Measurements from ENCODE around the gene PACC1. TPM values are rescaled to one million over a fixed set of nuclear protein-coding genes. Genes with fewer than 3 reads are reported as not detected.

PACC1 gene
- total RNA-seq, 5 donors from 2014 or later (not counting 1 experiment from before 2014, with no cell fraction given), result 5.5 to 16.4 (median 11.1) TPM

- H3K4me3 Mint-ChIP-seq, result no peak overlapping the region
These were observed 15.7 kb upstream of the PACC1 start for GRCh38 chr1:212430416-212430815.

GRCh38 chr1:212428496-212428895 is 13.8 kb upstream of the PACC1 start:
- Mint-ChIP-seq H3K36me3 (no peaks in the 10 kb centered on the region), H3K9me3 (no peaks in the 10 kb centered on the region), H3K4me1 (peaks cover 9 to 17% (median 17%) of the 10 kb centered on the region in 3 donors), H3K27me3 (peaks cover 4 to 7% of the 10 kb centered on the region in 2 donors), H3K4me3 (no peak overlapping the region), H3K27ac (no peak overlapping the region)
- Histone ChIP-seq H3K4me3 (ENCODE audit: control insufficient read depth in 1 of 2, extremely low read depth in 1 of 2, low read length in 1 of 2) (no peak overlapping the region), H3K36me3 (ENCODE audit: control insufficient read depth in 2 of 2, extremely low read depth in 1 of 2, insufficient read depth in 1 of 2, low read length in 1 of 2) (no peaks in the 10 kb centered on the region), H3K27ac (ENCODE audit: low read length) (no peak overlapping the region), H3K9me3 (no peaks in the 10 kb centered on the region), H3K27me3 (replicated peaks in 1 of 2; ENCODE audit: control insufficient read depth in 2 of 2, extremely low read depth in 1 of 2, insufficient read depth in 2 of 2, low read length in 1 of 2) (no peaks in the 10 kb centered on the region), H3K4me1 (ENCODE audit: control insufficient read depth in 1 of 2, extremely low read depth in 1 of 2, insufficient read depth in 2 of 2, low read length in 2 of 2) (peaks cover 2 to 10% of the 10 kb centered on the region in 2 experiments)
- CTCF ChIA-PET, result no interaction called here
- DNase-seq (no peak), ATAC-seq (replicated peaks in 1 of 4) (no peak)
- POLR2A ChIA-PET, result no interaction called here
- WGBS (ENCODE audit: insufficient coverage), result 76% methylated on average over 2 of the region's 5 CpGs

More at GRCh38 chr1:212430416-212430815, 15.7 kb upstream of the PACC1 start:
- no peaks in the 10 kb centered on the region for H3K36me3 Mint-ChIP-seq
- CTCF ChIA-PET, result interaction anchor here (0.6 to 2.3 kb wide), 6 partner anchors 25 to 777 kb away, joined by 3 to 10 read pairs (median 4); partner anchors contain the start of genes DTL (in 1 of the 2) and INTS7 (in 1 of the 2)
- no peaks in the 10 kb centered on the region for H3K27me3 ChIP-seq (replicated peaks in 1 of 2; ENCODE audit: control insufficient read depth in 2 of 2, extremely low read depth in 1 of 2, insufficient read depth in 2 of 2, low read length in 1 of 2)
- H3K27ac Mint-ChIP-seq, result no peak overlapping the region
- POLR2A ChIA-PET, result interaction anchor here in 1 of 2 donors (0.8 kb wide), 1 partner anchor 262 kb away, joined by 3 read pairs; no protein-coding TSS in a partner anchor
- no peak for DNase-seq
- H3K9me3 Mint-ChIP-seq, result no peaks in the 10 kb centered on the region
- peaks cover 22 to 31% (median 28%) of the 10 kb centered on the region in 3 donors for H3K4me1 Mint-ChIP-seq
- no peak overlapping the region for H3K27ac ChIP-seq (ENCODE audit: low read length)
- no peak overlapping the region for H3K4me3 ChIP-seq (ENCODE audit: control insufficient read depth in 1 of 2, extremely low read depth in 1 of 2, low read length in 1 of 2)
- H3K9me3 ChIP-seq, result no peaks in the 10 kb centered on the region
- H3K27me3 Mint-ChIP-seq, result no peaks in the 10 kb centered on the region
- no peak for ATAC-seq (replicated peaks in 1 of 4)
- WGBS (ENCODE audit: insufficient coverage), result 88% methylated on average over 1 of the region's 2 CpGs
- H3K36me3 ChIP-seq (ENCODE audit: control insufficient read depth in 2 of 2, extremely low read depth in 1 of 2, insufficient read depth in 1 of 2, low read length in 1 of 2), result no peaks in the 10 kb centered on the region
- H3K4me1 ChIP-seq (ENCODE audit: control insufficient read depth in 1 of 2, extremely low read depth in 1 of 2, insufficient read depth in 2 of 2, low read length in 2 of 2), result peaks cover 2 to 19% of the 10 kb centered on the region in 2 experiments

- H3K9me3 Mint-ChIP-seq, result no peaks in the 10 kb centered on the region
- DNase-seq (no peak), ATAC-seq (replicated peaks in 1 of 4) (no peak)
- no peak overlapping the region for H3K4me3 ChIP-seq (ENCODE audit: control insufficient read depth in 1 of 2, extremely low read depth in 1 of 2, low read length in 1 of 2)
- no peak overlapping the region for H3K27ac Mint-ChIP-seq
- H3K4me1 ChIP-seq (ENCODE audit: control insufficient read depth in 1 of 2, extremely low read depth in 1 of 2, insufficient read depth in 2 of 2, low read length in 2 of 2), result no peaks in the 10 kb centered on the region
- peaks cover 6 to 9% of the 10 kb centered on the region in 2 donors for H3K27me3 Mint-ChIP-seq
- no peaks in the 10 kb centered on the region for H3K27me3 ChIP-seq (replicated peaks in 1 of 2; ENCODE audit: control insufficient read depth in 2 of 2, extremely low read depth in 1 of 2, insufficient read depth in 2 of 2, low read length in 1 of 2)
- CTCF ChIA-PET, result interaction anchor here in 1 of 2 donors (0.8 kb wide), 1 partner anchor 29 kb away, joined by 3 read pairs; no protein-coding TSS in a partner anchor
- H3K27ac ChIP-seq (ENCODE audit: low read length), result no peak overlapping the region
- POLR2A ChIA-PET, result no interaction called here
- no peaks in the 10 kb centered on the region for H3K36me3 Mint-ChIP-seq
- no peaks in the 10 kb centered on the region for H3K36me3 ChIP-seq (ENCODE audit: control insufficient read depth in 2 of 2, extremely low read depth in 1 of 2, insufficient read depth in 1 of 2, low read length in 1 of 2)
- WGBS (ENCODE audit: insufficient coverage), result no CpG with 5 or more reads among the region's 3 CpGs
- no peak overlapping the region for H3K4me3 Mint-ChIP-seq
- no peaks in the 10 kb centered on the region for H3K9me3 ChIP-seq
- no peaks in the 10 kb centered on the region for H3K4me1 Mint-ChIP-seq
These were observed 9.2 kb upstream of the PACC1 start for GRCh38 chr1:212423879-212424278.

GRCh38 chr1:212421165-212421564 is 6.5 kb upstream of the PACC1 start:
- ChIA-PET POLR2A (no interaction called here), CTCF (no interaction called here)
- no peaks in the 10 kb centered on the region for H3K36me3 Mint-ChIP-seq
- H3K27ac Mint-ChIP-seq, result no peak overlapping the region
- DNase-seq (no peak), ATAC-seq (replicated peaks in 1 of 4) (no peak)
- H3K36me3 ChIP-seq (ENCODE audit: control insufficient read depth in 2 of 2, extremely low read depth in 1 of 2, insufficient read depth in 1 of 2, low read length in 1 of 2), result no peaks in the 10 kb centered on the region
- no peaks in the 10 kb centered on the region for H3K9me3 ChIP-seq
- H3K4me1 Mint-ChIP-seq, result no peaks in the 10 kb centered on the region
- no peak overlapping the region for H3K4me3 Mint-ChIP-seq
- no peak overlapping the region for H3K27ac ChIP-seq (ENCODE audit: low read length)
- H3K27me3 ChIP-seq (replicated peaks in 1 of 2; ENCODE audit: control insufficient read depth in 2 of 2, extremely low read depth in 1 of 2, insufficient read depth in 2 of 2, low read length in 1 of 2), result no peaks in the 10 kb centered on the region
- no peaks in the 10 kb centered on the region for H3K9me3 Mint-ChIP-seq
- no peak overlapping the region for H3K4me3 ChIP-seq (ENCODE audit: control insufficient read depth in 1 of 2, extremely low read depth in 1 of 2, low read length in 1 of 2)
- H3K4me1 ChIP-seq (ENCODE audit: control insufficient read depth in 1 of 2, extremely low read depth in 1 of 2, insufficient read depth in 2 of 2, low read length in 2 of 2), result no peaks in the 10 kb centered on the region
- no CpG with 5 or more reads among the region's 2 CpGs for WGBS (ENCODE audit: insufficient coverage)
- H3K27me3 Mint-ChIP-seq, result peaks cover 6 to 9% of the 10 kb centered on the region in 2 donors

- H3K9me3 ChIP-seq, result no peaks in the 10 kb centered on the region
- Mint-ChIP-seq H3K4me1 (peaks cover 30 to 41% (median 40%) of the 10 kb centered on the region in 3 donors), H3K4me3 (peak overlapping the region; percentile 99), H3K9me3 (no peaks in the 10 kb centered on the region), H3K36me3 (peaks cover 19% of the 10 kb centered on the region), H3K27me3 (no peaks in the 10 kb centered on the region), H3K27ac (peak overlapping the region; percentile 89 to 93)
- H3K27ac ChIP-seq (ENCODE audit: low read length), result peak overlapping the region; percentile 45
- peaks cover 3 to 8% of the 10 kb centered on the region in 2 donors for H3K36me3 ChIP-seq (ENCODE audit: control insufficient read depth in 2 of 2, extremely low read depth in 1 of 2, insufficient read depth in 1 of 2, low read length in 1 of 2)
- ATAC-seq (replicated peaks in 1 of 4) (no peak), DNase-seq (peak in 2 of 35 experiments; percentile 3 to 12)
- H3K4me3 ChIP-seq (ENCODE audit: control insufficient read depth in 1 of 2, extremely low read depth in 1 of 2, low read length in 1 of 2), result peak overlapping the region in 1 of 2 donors; percentile 77
- H3K4me1 ChIP-seq (ENCODE audit: control insufficient read depth in 1 of 2, extremely low read depth in 1 of 2, insufficient read depth in 2 of 2, low read length in 2 of 2), result peaks cover 0 to 31% of the 10 kb centered on the region in 2 experiments
- ChIA-PET POLR2A (interaction anchor here in 1 of 2 donors (0.6 kb wide), 1 partner anchor 20 kb away, joined by 6 read pairs; no protein-coding TSS in a partner anchor), CTCF (interaction anchor here in 1 of 2 donors (1.0 kb wide), 2 partner anchors 41 to 380 kb away, joined by 4 to 7 read pairs; partner anchors contain the start of genes DTL and INTS7)
- H3K27me3 ChIP-seq (replicated peaks in 1 of 2; ENCODE audit: control insufficient read depth in 2 of 2, extremely low read depth in 1 of 2, insufficient read depth in 2 of 2, low read length in 1 of 2), result no peaks in the 10 kb centered on the region
- 69% methylated on average over 6 of the region's 13 CpGs for WGBS (ENCODE audit: insufficient coverage)
These were observed 588 bp upstream of the PACC1 start for GRCh38 chr1:212415107-212415841.

GRCh38 chr1:212413902-212414327 is 771 bp downstream of the PACC1 start:
- POLR2A ChIA-PET, result no interaction called here
- H3K27me3 Mint-ChIP-seq, result no peaks in the 10 kb centered on the region
- ATAC-seq (replicated peaks in 1 of 4), result no peak

More at GRCh38 chr1:212413902-212414327, 771 bp downstream of the PACC1 start:
- DNase-seq, result peak in 2 of 35 experiments; percentile 7 to 35
- peak overlapping the region; percentile 77 to 90 for H3K4me3 ChIP-seq (ENCODE audit: control insufficient read depth in 1 of 2, extremely low read depth in 1 of 2, low read length in 1 of 2)
- H3K4me3 Mint-ChIP-seq, result peak overlapping the region; percentile 99
- no peak overlapping the region for H3K27ac ChIP-seq (ENCODE audit: low read length)
- CTCF ChIA-PET, result interaction anchor here in 1 of 2 donors (1.5 kb wide), 1 partner anchor 42 kb away, joined by 5 read pairs; no protein-coding TSS in a partner anchor
- 19% methylated on average over 21 of the region's 21 CpGs for WGBS (ENCODE audit: insufficient coverage)
- H3K27ac Mint-ChIP-seq, result peak overlapping the region; percentile 58 to 63
- no peaks in the 10 kb centered on the region for H3K9me3 ChIP-seq
- no peaks in the 10 kb centered on the region for H3K27me3 ChIP-seq (replicated peaks in 1 of 2; ENCODE audit: control insufficient read depth in 2 of 2, extremely low read depth in 1 of 2, insufficient read depth in 2 of 2, low read length in 1 of 2)
- peaks cover 7 to 22% of the 10 kb centered on the region in 2 donors for H3K36me3 ChIP-seq (ENCODE audit: control insufficient read depth in 2 of 2, extremely low read depth in 1 of 2, insufficient read depth in 1 of 2, low read length in 1 of 2)
- peaks cover 0 to 31% of the 10 kb centered on the region in 2 experiments for H3K4me1 ChIP-seq (ENCODE audit: control insufficient read depth in 1 of 2, extremely low read depth in 1 of 2, insufficient read depth in 2 of 2, low read length in 2 of 2)
- peaks cover 33% of the 10 kb centered on the region for H3K36me3 Mint-ChIP-seq
- H3K9me3 Mint-ChIP-seq, result no peaks in the 10 kb centered on the region
- peaks cover 31 to 50% (median 40%) of the 10 kb centered on the region in 3 donors for H3K4me1 Mint-ChIP-seq

All from T-cell (primary cell).